Stimulated activated CD8-positive, alpha-beta memory T cell treated with anti-CD3 and anti-CD28 coated beads, Interleukin-7, amount 100 ng/mL, for 1 hour (primary cell): ENCODE measurements around the gene NF2.

Experiments used
- DNase-seq, 2 donors: peaks; one replicate each; pipeline ENCODE4 v3.0.0-alpha.2; 2020; ENCODE audit warnings: low read depth in 2 of 2

Gene NF2

DNA sequence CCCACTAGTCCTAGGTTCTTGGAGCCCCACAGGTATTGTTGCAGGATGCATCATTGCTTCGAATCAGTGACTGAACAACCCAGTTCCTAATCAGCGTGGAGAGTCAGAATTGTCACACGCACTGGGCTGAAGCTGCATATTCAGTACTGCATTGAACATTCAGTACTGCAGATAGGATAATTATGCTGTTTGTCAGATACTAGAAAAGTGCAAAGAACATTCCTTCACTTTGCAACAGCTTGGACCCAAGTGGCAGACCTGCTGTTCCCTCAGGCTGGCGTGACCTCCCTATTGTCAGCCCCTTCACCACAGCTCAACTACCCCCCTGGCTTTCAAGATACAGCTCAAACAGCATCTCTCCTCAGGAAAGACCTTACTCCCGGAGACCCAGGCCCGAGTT lies 27.6 kb downstream of the NF2 start:
- DNase-seq = no peak

DNA sequence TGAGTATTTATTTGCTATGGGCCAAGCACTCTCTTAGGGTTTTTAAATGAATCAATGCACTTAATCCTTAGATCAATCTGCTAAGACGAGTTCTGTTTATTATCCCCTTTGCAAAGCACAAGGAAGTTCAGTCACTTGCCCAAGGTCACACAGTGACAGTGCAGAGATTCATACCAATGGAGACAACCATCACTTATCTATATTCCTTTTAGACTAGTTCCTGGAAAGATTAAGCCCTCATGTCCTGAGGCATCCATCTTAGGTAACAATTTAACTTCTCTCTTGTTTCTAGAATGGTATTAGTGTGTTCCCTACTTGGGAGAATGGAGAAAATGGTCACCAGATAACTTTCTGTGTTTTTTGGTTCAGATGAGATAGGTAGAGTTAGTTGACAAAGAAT lies 28.3 kb downstream of the NF2 start:
- no peak for DNase-seq

DNA sequence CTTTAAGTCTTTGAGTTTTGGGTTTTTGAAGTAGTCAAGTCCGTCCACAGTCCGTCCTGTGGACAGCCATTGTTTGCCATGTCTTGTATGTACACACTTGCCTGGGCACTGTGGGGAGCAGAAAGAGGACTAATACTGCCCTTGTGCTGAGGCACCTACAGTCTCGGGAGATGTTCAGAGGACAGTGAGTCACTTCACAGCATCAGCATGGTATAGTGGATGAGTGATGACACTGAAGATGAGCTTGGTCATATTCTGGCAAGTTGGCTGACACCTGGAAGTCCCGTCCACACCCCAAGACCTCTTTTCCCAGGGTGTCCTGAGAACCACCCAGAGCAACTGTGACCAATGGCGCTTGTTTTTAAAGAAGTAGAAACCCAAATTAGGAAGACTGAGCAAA lies 29.2 kb downstream of the NF2 start:
- no peak for DNase-seq

DNA sequence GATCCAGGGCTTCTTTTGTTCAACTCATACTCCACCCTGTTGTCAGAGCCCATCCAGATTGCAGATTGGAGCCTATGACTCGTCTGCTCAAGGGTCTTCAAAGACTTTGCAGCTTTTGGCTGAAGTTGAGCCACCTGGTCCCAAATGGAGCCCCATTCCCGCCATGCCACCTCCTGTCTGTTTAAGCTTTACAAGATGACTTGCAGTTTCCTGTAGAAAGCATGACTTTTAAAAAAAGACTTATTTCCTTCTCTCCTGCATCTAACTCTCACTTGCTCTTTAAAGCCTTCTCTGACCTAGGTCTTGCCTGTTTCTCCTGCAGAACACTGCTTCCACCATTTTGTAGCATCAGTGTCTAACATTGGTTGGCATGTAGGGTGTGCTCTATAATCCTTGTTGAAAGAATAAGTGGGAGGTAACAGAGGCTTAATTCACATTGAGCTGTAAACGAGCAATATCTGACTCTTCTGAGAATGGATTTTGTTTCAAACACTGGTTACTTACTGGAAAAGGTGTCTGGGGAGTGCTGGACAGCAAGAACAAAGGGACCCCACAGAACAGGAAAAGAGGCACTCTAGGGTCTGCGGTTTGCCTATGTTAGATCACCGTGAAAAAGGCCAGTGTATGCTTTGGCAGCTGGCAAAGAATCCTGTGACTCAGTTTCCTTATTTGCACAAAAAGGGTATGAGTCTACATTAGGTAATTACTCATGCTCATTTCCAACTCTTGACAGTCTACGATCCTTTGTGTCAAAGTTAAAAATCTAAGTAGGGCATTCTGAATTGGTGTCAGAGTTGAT lies 30.3 kb downstream of the NF2 start:
- DNase-seq = no peak

DNA sequence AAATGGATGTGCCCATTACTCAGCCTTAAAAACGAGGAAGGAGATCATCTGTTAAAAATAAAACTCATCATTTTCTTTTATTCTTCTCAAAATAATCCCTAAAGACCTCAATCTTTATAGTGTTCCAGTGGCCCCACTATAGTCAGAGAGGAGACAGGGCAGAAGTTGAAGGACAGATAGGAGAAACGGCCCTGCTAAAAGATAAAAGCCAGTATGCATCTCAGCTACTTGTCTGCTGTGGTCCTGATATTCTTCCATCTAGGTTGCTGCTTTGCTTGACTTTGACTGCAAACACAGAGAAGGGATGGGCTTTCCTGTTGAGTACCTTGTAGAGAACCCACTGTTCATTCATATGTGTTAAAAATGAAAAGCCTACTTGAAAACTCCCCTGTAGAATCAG lies 31.4 kb downstream of the NF2 start:
- DNase-seq = no peak

DNA sequence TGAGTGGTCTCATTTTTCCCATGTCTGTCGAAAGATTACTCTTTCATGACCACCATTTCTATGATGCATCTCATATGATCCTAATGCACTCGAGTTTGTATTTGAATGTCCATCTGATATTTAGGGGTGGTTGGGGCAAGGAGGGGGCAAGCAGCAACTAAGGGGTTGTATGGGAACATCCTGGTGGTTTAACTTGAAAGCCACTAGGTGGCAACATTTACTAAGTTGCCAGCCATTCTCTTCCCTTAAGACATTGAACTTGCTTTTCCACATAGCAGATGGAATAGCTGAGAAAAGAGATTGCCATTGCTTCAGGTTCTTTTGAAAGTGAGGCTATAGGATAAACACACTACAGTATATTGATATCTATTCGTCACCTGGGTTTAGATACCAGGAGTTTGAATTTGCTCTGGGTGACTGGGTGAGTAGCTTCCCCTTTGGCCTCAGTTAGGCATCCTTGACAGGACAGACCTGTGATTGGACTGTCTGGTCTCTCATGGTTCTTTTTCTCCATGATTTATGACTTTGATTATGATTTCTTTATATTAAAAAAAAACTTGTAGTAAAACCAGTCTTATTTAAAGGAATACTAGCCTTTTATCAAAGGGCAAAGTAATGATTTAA lies 32.4 kb downstream of the NF2 start:
- DNase-seq = no peak

DNA sequence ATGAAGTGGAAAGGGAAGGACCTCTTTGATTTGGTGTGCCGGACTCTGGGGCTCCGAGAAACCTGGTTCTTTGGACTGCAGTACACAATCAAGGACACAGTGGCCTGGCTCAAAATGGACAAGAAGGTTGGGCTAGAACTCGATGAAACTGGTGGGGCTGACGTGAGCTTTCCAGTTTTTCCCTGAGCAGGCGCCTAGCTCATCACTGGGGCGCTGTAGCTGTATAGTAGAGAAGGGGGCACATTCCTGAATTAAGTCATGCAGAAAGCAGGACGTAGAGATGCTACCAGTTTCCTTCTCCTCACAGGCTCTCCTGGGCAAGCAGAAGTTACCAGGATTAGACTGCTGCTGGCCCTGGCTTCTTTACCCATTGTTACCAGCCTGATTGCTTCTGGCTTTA lies 33.3 kb downstream of the NF2 start:
- DNase-seq = no peak

DNA sequence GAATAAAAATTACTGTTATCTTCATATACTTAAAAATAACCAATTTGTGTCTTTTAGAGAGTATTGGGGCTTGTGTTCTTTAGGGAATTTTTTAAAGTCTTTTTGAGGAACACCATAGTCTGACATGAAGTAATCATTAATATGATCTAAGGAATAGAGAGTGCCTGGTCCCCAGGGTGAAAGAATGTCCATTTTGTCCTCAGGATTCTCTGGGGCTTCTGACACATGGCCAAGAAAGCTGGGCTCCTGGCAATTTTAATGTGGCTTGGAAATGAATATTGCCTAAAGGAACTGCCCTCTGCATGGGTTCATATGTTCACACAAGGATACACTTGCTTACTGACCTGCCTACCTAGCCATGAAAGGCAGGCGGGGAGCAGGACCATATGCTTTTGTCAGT lies 33.7 kb downstream of the NF2 start:
- no peak for DNase-seq

DNA sequence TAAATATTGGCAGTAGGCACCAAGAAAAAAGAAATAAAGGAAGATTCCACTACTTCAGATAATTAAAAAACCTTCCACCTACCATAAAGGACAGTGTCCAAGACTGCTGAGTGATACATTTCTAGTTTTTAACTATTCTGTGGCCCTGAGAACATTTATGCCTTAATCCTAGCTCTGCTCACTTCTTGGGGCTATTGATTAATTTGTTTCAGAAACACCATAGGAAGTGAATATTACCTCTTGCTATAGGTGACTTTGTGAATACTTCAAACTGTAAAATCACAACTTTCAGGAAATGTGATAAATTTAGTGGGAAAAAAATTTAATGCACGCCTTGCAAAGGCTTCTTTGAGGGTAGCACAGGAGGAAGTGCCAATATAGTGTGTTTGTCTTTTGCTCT lies 35.2 kb downstream of the NF2 start:
- DNase-seq = no peak

DNA sequence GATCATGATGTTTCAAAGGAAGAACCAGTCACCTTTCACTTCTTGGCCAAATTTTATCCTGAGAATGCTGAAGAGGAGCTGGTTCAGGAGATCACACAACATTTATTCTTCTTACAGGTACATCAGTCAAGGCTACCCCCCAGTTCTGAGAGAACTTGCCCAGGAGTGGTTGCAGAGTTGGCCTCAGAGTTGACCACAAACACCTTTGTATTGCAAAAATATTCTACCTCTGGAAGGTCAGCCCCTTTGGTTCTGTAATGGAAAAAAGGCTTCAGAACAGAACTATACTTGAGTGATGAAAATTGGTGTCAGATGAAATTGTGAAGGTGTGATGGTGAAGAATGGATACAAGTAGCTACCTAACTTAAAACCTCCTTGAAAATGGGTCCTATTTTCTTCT lies 35.7 kb downstream of the NF2 start:
- DNase-seq = no peak

DNA sequence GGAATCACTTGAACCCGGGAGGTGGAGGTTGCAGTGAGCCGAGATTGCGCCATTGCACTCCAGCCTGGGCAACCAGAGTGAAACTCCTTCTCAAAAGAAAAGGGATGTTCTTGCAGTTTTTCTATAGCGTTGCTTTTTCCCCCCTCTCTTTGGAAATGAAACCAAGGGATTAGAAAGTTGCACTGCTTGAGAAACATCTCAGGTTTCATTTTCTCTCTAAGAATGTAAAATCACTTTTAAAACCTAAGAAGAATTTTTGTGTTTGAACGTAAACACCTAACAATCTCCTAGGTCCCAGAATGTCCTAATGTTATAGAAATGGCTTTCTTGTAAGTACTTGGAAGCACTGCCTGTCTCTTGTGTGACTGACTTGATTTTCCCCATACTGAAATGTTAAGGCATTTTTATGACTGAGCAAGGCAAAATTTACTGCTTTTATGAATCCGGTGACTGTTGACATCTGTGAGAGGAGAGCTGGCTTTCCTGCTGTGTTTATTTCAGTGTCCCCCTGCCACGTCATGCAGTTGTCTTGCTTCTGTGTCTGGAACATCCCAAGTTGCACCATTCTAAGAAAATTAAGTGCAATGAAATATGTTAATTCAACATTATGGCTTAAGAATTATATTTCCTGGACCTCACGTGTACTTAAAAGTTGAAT lies 37.7 kb downstream of the NF2 start:
- no peak for DNase-seq

DNA sequence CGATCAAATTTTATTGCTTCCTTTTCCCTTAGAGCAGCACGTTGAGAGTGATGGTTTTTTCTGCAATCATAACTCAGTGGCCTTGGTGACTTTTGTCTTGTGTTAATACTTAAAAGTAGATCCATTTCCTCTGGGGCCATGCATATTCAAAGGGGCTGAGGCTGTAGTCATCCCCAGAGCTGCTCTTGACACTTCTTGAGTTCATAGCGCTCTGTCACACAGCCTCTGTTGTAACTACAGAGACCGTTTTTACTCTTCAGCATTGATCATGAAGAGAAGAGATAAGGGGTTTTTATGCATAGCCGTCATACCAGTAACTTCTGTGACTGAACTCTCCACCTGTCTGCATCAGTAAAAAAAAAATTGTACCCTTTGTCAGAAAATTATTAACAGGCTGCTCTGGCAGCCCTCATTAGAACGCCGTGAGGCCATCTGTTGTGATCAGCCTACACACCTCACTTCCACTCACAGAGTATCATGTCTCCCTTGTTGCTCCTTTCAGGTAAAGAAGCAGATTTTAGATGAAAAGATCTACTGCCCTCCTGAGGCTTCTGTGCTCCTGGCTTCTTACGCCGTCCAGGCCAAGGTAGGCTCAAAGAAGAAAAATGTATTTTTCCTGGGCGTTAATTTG lies 38.4 kb downstream of the NF2 start:
- DNase-seq = no peak

DNA sequence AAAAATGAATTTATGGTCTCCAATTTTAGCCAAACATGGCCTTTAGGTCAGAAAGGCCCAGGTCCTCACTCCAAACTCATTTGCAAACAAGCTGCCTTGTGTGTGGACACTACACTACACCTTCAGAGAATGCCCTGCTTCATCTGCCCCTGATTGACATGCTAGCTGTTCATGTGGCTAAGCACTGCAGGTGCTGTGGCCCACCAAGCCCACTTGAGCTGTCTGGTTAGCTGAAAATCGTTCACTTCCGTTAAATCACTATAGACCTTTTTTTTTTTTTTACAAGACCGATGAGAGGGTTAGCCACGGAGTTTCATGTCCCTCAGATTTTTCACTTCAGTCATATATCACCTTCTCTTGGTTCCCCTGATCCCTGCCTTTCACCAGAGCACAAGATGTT lies 39.3 kb downstream of the NF2 start:
- DNase-seq = no peak

DNA sequence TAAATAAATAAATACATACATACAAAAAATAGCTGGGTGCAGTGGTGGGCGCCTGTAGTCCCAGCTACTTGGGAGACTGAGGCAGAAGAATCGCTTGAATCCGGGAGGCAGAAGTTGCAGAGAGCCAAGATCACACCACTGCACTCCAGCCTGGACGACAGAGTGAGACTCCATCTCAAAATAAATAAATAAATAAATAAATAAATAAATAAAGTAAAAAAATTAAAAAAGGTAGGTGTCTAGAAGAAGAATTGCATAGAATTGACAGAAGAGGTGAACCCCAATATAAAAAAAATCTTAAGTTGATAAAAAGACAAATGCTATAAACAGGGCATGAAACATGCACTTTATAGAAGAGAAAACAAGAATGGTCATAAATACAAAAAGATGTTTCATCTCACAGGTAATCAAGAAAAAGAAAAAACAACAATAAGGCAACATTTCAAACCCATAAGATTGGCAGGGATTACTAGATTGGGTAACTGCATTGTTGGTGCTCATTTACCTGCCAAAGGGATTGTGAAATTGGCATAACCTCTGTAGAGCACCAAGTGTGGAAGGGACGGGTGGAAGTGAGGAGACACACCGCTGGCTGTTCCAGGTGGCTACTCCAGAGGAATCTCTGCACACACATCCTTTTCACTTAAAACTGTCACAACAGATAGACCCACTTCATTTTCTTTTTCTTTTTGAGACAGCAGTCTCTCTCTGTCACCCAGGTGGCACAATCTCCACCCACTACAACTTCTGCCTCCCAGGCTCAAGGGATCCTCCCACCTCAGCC lies 44.7 kb downstream of the NF2 start:
- DNase-seq = no peak

DNA sequence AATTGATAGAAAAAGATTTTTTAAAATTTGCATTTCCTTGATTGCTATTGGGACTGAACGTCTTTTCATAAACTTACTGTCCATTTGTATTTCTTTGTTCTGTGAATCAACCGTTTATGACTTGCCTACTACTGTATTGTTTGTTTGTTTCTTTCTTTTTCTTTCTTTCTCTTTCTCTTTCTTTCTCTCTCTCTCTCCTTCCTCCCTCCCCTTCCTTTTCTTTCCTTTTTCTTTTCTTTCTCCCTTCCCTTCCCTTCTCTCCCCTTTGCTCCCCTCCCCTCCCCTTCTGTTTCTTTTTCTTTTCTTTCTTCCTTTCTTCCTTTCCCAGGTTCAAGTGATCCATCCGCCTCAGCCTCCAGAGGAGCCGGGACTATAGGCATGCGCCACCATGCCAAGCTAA lies 46.9 kb downstream of the NF2 start:
- no peak for DNase-seq

DNA sequence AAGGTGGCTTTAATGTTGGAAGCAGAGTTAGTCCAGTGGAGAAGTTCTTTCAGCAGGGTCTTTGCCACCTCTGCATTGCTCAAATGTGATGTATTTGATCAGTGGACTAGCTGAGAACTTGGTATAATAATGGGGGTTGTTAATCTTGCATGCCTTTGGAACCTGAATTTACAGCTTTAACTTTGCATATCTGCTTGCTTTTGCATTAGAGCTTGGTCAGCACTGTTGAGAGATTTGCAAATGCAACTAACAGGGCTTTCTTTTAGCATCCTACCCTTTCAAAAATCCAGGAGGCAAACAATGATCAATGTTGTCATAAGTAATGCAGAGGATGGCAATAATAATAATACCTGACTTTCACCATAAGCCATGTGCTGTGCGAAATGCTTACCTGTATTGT lies 48.2 kb downstream of the NF2 start:
- no peak for DNase-seq

DNA sequence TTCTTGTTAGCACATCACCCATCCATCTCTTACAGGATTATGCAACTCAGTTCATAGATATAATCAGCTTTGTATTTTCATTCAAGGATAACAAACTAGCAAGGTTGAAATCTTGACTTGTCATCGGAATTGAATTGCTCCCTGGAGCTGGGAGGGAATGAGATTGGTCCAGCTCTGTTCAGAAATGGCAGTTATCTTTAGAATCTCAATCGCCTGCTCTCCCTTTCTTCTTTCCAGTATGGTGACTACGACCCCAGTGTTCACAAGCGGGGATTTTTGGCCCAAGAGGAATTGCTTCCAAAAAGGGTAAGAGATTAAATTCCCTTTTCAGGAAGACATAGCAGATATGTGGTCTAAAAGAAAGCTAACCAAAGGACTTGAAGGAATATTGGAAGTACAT lies 51.0 kb downstream of the NF2 start:
- DNase-seq = no peak

DNA sequence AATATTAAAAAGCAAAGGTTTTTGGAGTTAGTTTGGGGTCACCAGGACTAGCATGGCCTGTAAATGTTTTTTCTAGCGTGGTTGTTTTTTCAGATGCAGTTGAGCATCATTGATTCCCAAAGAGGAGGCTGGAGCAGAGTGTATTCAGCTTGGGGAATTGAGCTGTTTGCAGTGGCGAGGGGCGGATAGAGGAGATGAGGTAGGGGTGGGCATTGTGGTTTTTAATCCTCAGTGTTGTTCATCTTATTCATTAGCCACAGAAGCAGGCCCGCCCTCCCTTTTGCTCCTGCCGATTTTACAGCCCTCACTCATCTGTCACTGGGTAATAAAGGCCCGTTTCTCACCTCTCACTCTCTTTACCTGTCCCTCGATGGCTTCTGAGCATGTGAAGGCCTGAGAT lies 51.4 kb downstream of the NF2 start:
- DNase-seq = no peak

DNA sequence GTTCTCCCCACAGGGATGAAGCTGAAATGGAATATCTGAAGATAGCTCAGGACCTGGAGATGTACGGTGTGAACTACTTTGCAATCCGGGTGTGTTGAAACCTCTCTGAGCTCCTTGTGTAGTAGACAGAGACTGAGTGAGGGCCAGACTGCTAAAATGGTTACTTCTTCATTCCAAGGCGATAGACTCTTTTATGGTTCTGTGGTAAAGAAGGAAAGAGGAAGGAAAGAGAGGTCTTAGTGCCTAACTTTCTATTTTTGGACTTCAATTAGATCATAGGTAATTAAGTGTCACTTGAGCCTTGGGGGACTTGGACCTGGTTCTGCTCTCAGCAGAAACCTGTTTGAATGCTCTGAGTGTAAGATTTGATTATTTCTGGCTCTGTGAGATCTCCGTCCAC lies 54.7 kb downstream of the NF2 start:
- no peak for DNase-seq

DNA sequence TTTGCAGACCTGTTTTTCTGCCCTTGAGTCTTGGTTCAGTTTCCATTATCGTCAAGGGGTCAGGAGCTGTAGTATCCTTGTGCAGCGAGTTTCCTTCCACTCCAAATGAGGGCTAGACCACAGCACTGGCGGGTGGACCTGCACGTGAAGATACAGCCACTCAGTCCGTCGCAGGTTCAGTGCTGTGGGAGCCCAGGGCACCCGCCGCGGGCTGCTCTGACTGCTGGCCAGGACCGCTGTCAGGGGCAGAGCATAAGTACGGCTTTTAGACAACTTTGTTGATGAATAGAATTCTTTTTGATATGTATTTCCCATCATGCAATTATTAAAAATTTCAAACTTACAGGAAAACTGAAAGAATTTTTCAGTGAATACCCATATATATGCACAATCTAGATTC lies 56.6 kb downstream of the NF2 start:
- no peak for DNase-seq

DNA sequence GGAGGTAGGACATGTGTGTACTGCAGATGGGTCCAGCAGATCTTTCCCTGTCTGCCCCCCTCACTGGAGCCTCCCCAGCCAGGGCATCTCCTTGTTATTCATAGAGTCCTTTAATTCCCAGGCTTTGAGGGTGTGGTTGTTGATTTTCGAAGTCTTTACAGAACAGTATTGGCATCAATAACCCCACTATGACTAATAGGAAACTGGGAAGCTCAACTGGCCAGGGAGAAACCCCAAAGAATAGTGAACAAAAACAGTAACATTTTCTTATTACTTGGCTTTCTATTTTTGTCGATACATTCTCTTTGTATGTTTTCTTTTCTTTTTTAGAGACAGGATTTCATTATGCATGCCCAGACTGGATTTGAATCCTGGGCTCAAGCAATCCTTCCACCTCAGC lies 57.9 kb downstream of the NF2 start:
- DNase-seq = no peak

DNA sequence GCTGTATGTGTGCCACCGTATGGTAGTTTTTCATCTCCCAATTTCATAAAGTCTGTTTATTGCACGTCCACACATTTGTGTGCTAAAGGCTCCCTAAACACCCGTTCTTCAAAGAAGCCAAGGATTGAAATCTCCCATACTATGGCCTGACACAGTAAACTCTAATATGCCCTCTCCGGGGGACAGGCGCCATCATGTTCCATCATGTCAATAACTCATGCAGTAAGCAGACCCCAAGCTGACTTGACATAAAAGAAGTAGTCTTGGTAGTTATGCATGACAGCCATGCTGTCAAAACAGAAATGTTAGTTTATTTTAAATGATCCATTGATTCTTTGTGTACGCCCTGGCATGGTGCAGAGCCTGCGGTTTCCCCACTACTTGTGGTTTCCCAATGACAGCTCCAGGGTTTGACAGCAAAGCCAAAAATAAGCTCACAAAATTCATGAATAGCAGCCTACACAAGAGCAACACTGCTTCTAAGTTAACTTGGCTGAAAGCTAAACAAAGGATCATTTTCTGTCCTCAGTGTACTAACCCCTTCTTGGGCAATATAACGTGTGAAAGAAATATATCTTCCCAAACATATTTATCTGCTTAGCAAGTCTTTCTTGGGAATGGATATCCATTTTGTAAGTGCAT lies 59.9 kb downstream of the NF2 start:
- DNase-seq = no peak
